ENCODE results near the gene SART1. TPM values are rescaled to one million over a fixed set of nuclear protein-coding genes. Genes with fewer than 3 reads are reported as not detected.

SART1 gene
- total RNA-seq, 4 donors from 2014 or later = 32.3 to 96.1 (median 39.7) TPM

DNA sequence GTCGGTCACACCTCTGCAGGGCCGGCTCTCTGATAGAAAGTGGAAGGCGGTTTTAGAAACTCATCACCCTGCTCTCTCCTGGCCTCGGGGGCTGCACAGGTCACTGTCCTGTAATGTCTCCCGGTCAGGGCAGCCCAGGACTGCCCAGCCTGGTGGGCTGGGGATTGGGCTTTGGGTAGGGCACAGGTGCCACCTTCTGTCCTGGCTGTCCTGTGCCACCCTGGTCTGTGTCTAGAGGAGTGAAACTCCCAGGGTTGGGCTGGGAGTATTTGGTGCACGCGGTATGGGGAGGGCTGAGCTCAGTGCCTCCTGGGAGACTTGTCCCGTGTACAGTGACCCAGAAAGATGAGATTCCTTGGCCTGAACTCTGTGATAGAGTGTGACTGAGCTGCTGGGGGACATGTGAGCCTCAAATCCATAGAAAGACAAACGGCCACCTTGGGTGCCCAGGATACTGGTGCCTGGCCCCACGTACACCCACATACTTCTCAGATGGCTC, 17.8 kb downstream of the SART1 start:
- no peak for ATAC-seq
- Histone ChIP-seq H3K4me1 (peaks cover 0 to 2% (median 0%) of the 10 kb centered on the region in 3 donors), H3K36me3 (peaks cover 0 to 54% of the 10 kb centered on the region in 2 donors), H3K9me3 (no peaks in the 10 kb centered on the region), H3K27me3 (no peaks in the 10 kb centered on the region), H3K4me3 (no peak overlapping the region), H3K27ac (no peak overlapping the region)
- TF ChIP-seq, protein P1, sequence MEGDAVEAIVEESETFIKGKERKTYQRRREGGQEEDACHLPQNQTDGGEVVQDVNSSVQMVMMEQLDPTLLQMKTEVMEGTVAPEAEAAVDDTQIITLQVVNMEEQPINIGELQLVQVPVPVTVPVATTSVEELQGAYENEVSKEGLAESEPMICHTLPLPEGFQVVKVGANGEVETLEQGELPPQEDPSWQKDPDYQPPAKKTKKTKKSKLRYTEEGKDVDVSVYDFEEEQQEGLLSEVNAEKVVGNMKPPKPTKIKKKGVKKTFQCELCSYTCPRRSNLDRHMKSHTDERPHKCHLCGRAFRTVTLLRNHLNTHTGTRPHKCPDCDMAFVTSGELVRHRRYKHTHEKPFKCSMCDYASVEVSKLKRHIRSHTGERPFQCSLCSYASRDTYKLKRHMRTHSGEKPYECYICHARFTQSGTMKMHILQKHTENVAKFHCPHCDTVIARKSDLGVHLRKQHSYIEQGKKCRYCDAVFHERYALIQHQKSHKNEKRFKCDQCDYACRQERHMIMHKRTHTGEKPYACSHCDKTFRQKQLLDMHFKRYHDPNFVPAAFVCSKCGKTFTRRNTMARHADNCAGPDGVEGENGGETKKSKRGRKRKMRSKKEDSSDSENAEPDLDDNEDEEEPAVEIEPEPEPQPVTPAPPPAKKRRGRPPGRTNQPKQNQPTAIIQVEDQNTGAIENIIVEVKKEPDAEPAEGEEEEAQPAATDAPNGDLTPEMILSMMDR (IDR thresholded peaks at IDR 0.05) = no peak
- no peak for TF ChIP-seq EP300 (IDR thresholded peaks at IDR 0.05)
- TF ChIP-seq POLR2A (IDR thresholded peaks at IDR 0.05) = no peak
- no peak for TF ChIP-seq POLR2AphosphoS5 (IDR thresholded peaks at IDR 0.05)
- WGBS, 2 donors (ENCODE audit: low coverage in 1 of 2) = 76 to 86% methylated on average over 5 to 9 of the region's 10 CpGs

DNA sequence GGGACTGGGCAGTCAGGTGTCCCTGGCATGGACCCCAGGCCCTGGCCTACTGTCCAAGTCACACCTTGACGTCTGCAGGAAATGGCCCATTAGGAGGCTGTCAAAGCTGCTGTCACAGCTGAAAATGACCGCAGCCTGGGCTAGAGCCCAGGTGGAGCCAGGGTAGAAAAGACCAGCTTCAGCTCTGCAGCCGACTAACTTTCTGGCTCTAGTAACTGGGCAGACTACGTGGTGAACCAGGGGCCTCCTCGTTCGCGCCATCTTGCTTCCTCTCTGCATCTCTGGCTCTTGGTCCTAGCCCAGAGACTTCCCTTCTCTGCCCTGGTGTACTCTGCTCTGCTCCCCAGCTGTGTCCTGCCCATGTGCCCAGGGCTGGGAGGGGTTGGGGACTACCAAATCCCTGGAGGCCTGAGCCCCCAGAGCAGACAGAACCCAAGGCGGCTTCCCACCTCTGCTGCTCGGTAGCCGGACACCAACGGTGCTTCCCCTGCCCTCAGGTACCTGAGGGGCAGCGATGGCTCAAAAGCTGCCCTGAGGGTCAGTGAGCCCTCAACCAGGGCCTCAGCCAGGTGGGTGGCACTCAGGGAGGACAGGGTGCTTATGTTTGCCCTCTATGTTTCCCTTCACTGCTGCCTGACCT, 19.7 kb downstream of the SART1 start:
- no peak for TF ChIP-seq POLR2A (IDR thresholded peaks at IDR 0.05)
- TF ChIP-seq POLR2AphosphoS5 (IDR thresholded peaks at IDR 0.05) = no peak
- TF ChIP-seq, protein P1 (IDR thresholded peaks at IDR 0.05) = no peak
- no peak for TF ChIP-seq EP300 (IDR thresholded peaks at IDR 0.05)
- peaks cover 0 to 41% of the 10 kb centered on the region in 2 donors for H3K36me3 ChIP-seq
- H3K9me3 ChIP-seq = no peaks in the 10 kb centered on the region
- H3K27ac ChIP-seq = no peak overlapping the region
- ATAC-seq = no peak
- no peak overlapping the region for H3K4me3 ChIP-seq
- WGBS, 2 donors (ENCODE audit: low coverage in 1 of 2) = 57% methylated on average over 4 of the region's 12 CpGs; no CpG with 5 or more reads in 1 of the 2 donors
- H3K27me3 ChIP-seq = no peaks in the 10 kb centered on the region
- peaks cover 0 to 16% (median 0%) of the 10 kb centered on the region in 3 donors for H3K4me1 ChIP-seq

DNA sequence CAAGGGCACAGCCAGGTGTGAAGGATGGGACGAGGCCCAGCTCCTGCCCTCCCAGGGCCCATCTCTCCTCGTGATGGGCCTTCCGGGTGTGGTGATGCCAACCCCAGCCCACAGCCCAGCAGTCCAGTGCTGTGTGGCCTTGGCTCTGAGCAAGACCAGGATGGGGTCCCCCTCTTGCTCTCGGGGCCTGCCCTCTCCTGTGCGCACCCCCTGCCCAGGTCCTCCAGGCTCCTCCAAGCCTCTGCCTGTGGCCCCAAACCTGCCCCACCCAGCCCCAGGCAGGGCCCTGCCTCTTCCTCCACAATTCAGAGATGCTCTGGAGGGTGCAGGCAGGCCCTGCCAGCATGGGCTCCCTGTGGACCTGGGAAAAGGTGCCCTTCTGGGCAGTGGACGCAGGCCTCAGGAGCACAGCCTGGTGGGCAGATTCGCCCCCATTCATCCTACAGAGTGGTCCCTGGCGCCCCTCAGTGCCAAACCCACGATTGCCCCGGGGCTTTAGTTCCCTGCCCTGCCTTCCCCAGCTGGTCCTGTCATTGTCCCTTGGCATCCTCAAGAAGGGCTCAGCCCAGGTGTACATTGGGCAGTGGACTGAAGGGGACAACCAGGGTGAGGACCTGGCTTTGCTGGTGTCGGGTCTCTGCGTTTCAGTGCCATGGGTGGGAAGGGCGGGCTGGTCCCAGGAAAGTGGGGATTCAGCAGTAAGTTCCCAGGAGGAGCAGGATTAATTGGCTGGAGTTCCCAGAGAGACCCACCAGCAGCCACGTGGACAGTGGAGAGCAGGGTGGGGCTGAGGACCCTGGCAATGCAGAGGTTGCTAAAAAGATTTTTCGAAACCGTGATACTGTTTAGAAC, 20.7 kb downstream of the SART1 start:
- Histone ChIP-seq H3K36me3 (peaks cover 0 to 31% of the 10 kb centered on the region in 2 donors), H3K4me1 (peaks cover 0 to 16% (median 0%) of the 10 kb centered on the region in 3 donors), H3K9me3 (no peaks in the 10 kb centered on the region), H3K4me3 (no peak overlapping the region), H3K27ac (no peak overlapping the region), H3K27me3 (no peaks in the 10 kb centered on the region)
- no peak for TF ChIP-seq EP300 (IDR thresholded peaks at IDR 0.05)
- TF ChIP-seq, protein P1 (IDR thresholded peaks at IDR 0.05) = no peak
- no peak for TF ChIP-seq POLR2AphosphoS5 (IDR thresholded peaks at IDR 0.05)
- TF ChIP-seq POLR2A (IDR thresholded peaks at IDR 0.05) = no peak
- no CpG with 5 or more reads among the region's 16 CpGs for WGBS, 2 donors (ENCODE audit: low coverage in 1 of 2)
- no peak for ATAC-seq

DNA sequence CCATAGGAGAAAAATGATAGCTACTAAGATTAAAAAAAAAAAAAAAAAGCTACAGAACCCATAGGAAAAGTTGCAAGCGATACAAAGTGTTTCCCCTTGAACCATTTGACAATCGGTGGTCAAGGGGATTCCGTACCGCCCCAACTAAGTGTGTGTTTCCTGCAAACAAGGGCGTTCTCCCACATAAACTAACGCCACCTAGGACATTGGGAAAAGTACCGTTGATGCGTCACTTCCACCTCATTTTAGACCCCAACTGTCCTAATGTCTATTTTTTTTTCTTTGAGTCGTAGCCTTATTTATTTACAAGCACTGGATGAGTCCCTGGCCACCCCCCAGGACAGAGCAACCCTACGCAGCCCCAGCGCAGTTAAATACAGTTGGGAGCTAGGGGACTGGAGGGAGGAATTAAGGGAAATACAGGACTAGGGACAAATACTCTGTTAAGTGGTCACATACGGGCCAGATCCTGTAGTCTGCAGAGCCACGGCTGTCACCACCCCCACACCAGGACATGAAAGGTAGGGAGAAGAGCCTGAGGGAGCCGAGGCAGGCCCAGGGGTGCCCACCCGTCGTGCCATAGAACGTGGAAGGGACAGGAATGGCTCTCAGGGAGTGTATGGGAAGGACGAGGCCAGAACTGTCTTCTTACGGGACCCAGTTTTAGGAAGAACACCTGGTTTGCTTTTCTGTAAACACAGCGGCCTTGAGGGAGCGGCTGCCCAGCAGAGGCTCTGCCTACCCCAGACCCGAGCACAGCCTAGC, 21.5 kb downstream of the SART1 start:
- WGBS, 2 donors (ENCODE audit: low coverage in 1 of 2) = 56 to 72% methylated on average over 9 to 10 of the region's 22 CpGs
- no peaks in the 10 kb centered on the region for H3K27me3 ChIP-seq
- no peaks in the 10 kb centered on the region for H3K9me3 ChIP-seq
- H3K4me3 ChIP-seq = no peak overlapping the region
- no peak for ATAC-seq
- H3K36me3 ChIP-seq = peaks cover 0 to 23% of the 10 kb centered on the region in 2 donors
- H3K27ac ChIP-seq = peak overlapping the region in 1 of 4 donors; percentile 20
- H3K4me1 ChIP-seq = peaks cover 0 to 16% (median 0%) of the 10 kb centered on the region in 3 donors
- TF ChIP-seq POLR2A (IDR thresholded peaks at IDR 0.05) (no peak), EP300 (IDR thresholded peaks at IDR 0.05) (no peak), POLR2AphosphoS5 (IDR thresholded peaks at IDR 0.05) (no peak)
- TF ChIP-seq, protein P1 (IDR thresholded peaks at IDR 0.05) = no peak

Measured in gastroesophageal sphincter (tissue), 4 donors.